B cell (primary cell): Measurements from ENCODE around the gene WIF1. TPM values are rescaled to one million over a fixed set of nuclear protein-coding genes. Genes with fewer than 3 reads are reported as not detected.

Experiments
- ATAC-seq: fragments of 200-7000 bp; cut with Tn5 transposase; one replicate; pipeline ENCODE4 v1.10.0; 2021; ENCODE audit warnings: low read depth, mild to moderate bottlenecking, moderate number of reproducible peaks, moderate library complexity
- CTCF ChIA-PET: fragments of 350-600 bp; sonication (Branson Sonifier 250); formaldehyde crosslinking; loops from one replicate; lab custom pipeline; 2021; ENCODE audit warnings: antibody characterized with exemption, inconsistent platforms; lab: Charles Lee
- POLR2A ChIA-PET: fragments of 350-600 bp; sonication (Branson Sonifier 250); formaldehyde crosslinking; loops from one replicate; lab custom pipeline; 2021; ENCODE audit warnings: antibody characterized with exemption; lab: Charles Lee
- DNase-seq: peaks from one replicate; pipeline ENCODE4 v3.0.0; 2013
- H2AFZ ChIP-seq: 2 replicates; pipeline ENCODE4 v1.6.1; 2012; ENCODE audit warnings: mild to moderate bottlenecking, low read depth, low read length; ENCODE audit not compliant: insufficient read depth, poor library complexity, severe bottlenecking
- H3K27ac ChIP-seq, 2 donors: 1 replicate in 1 of 2; 2 replicates in 1 of 2; pipeline ENCODE4 v1.5.1; 2012 to 2013; ENCODE audit warnings: low read length in 2 of 2, mild to moderate bottlenecking in 2 of 2, moderate library complexity in 1 of 2
- H3K27me3 ChIP-seq, 4 experiments: fragments of 200-600 bp in 1 of 4; sonication (generic) in 1 of 4; replicated peaks in 1 of 4; 1 replicate in 2 of 4; 2 replicates in 2 of 4; pipeline versions ENCODE4 v1.6.1 to v1.7.0; 2013 to 2016; ENCODE audit warnings: low read length in 3 of 4, mild to moderate bottlenecking in 2 of 4, mixed read lengths in 1 of 4, moderate library complexity in 1 of 4; ENCODE audit not compliant: insufficient read depth in 4 of 4, control insufficient read depth in 3 of 4; ENCODE audit errors: control extremely low read depth in 1 of 4
- H3K36me3 ChIP-seq, 2 experiments: replicated peaks in 1 of 2; 1 replicate in 1 of 2; 2 replicates in 1 of 2; pipeline versions ENCODE4 v1.6.1 to v1.7.1; 2013; ENCODE audit warnings: low read length in 1 of 2; ENCODE audit not compliant: insufficient read depth in 2 of 2, control insufficient read depth in 1 of 2; ENCODE audit errors: control extremely low read depth in 1 of 2, extremely low read depth in 1 of 2
- H3K4me1 ChIP-seq, 2 donors: fragments of 200-600 bp in 1 of 2; sonication (generic) in 1 of 2; 1 replicate in 1 of 2; 2 replicates in 1 of 2; pipeline versions ENCODE4 v1.5.1 to v1.6.1; 2013 to 2017; ENCODE audit warnings: low read length in 2 of 2; ENCODE audit not compliant: control insufficient read depth in 2 of 2, insufficient read depth in 2 of 2
- H3K4me2 ChIP-seq: replicated peaks from 2 replicates; pipeline ENCODE3; 2012; ENCODE audit warnings: mild to moderate bottlenecking, low read depth, low read length; ENCODE audit not compliant: poor library complexity, severe bottlenecking
- H3K4me3 ChIP-seq, 5 experiments: fragments of 200-600 bp in 1 of 5; sonication (generic) in 1 of 5; 1 replicate in 3 of 5; 2 replicates in 2 of 5; pipeline versions ENCODE4 v1.5.1 to v1.7.0; 2011 to 2016; ENCODE audit warnings: low read length in 4 of 5, mild to moderate bottlenecking in 4 of 5, low read depth in 2 of 5, control low read depth in 1 of 5, moderate library complexity in 1 of 5; ENCODE audit not compliant: insufficient read depth in 1 of 5; ENCODE audit errors: control extremely low read depth in 1 of 5, extremely low read depth in 1 of 5
- H3K79me2 ChIP-seq: fragments of 200-600 bp; sonication (generic); one replicate; pipeline ENCODE4 v1.6.0; 2016; ENCODE audit warnings: low read length; ENCODE audit not compliant: control insufficient read depth, insufficient read depth
- H3K9ac ChIP-seq: fragments of 200-600 bp; sonication (generic); 2 replicates; pipeline ENCODE4 v1.6.1; 2017; ENCODE audit warnings: mild to moderate bottlenecking, low read length, moderate library complexity
- H3K9me3 ChIP-seq, 3 donors: one replicate each; pipeline versions ENCODE4 v1.6.1 to v1.7.1; 2013; ENCODE audit warnings: low read length in 2 of 3; ENCODE audit not compliant: control insufficient read depth in 2 of 3, insufficient read depth in 1 of 3; ENCODE audit errors: control extremely low read depth in 1 of 3
- H4K20me1 ChIP-seq: 2 replicates; pipeline ENCODE4 v1.6.0; 2012; ENCODE audit warnings: mild to moderate bottlenecking, low read length; ENCODE audit not compliant: insufficient read depth, control insufficient read depth, poor library complexity, severe bottlenecking
- H3K27ac Mint-ChIP-seq: one replicate; pipeline ENCODE4 v1.8.0; 2021; ENCODE audit warnings: mixed read lengths
- H3K27me3 Mint-ChIP-seq: one replicate; pipeline ENCODE4 v1.8.0; 2021; ENCODE audit warnings: mixed read lengths
- H3K4me1 Mint-ChIP-seq: one replicate; pipeline ENCODE4 v1.8.0; 2021; ENCODE audit warnings: mixed read lengths
- H3K4me3 Mint-ChIP-seq: one replicate; pipeline ENCODE4 v1.8.0; 2021; ENCODE audit warnings: mixed read lengths
- H3K9me3 Mint-ChIP-seq: one replicate; pipeline ENCODE4 v1.8.0; 2022; ENCODE audit warnings: mixed read lengths; ENCODE audit not compliant: insufficient read depth
- CTCF ChIP-seq: fragments of 200-600 bp; IDR thresholded peaks from one replicate; pipeline ENCODE4 v1.8.0; 2022; ENCODE audit warnings: antibody characterized with exemption, mild to moderate bottlenecking
- EZH2 ChIP-seq: IDR thresholded peaks from 2 replicates; pipeline ENCODE4 v1.6.1; 2012; ENCODE audit warnings: borderline replicate concordance, low read depth, mild to moderate bottlenecking, moderate library complexity, low read length; ENCODE audit not compliant: insufficient read depth, poor library complexity, severe bottlenecking
- WGBS: methylation state at CpG from one replicate; pipeline ENCODE4 v1.1.5; 2013; ENCODE audit warnings: missing lambda C conversion rate; ENCODE audit not compliant: insufficient coverage; 5-methylcytosine and 5-hydroxymethylcytosine counted together
- intact Hi-C: fragments of 100-400 bp; cut with micrococcal nuclease; formaldehyde crosslinking; loops from one replicate; pipeline ENCODE4 v1.10.0; 2022
- polyA plus RNA-seq: library from polyadenylated mRNA; depleted of rRNA; stranded (reverse); fragments of >200 nt; gene quantifications from 2 replicates; pipeline ENCODE4 v1.2.3, GENCODE V29; 2012
- total RNA-seq, 2 donors: library from RNA; stranded (reverse); fragments of 120-200 nt in 1 of 2; gene quantifications; 1 replicate in 1 of 2; 2 replicates in 1 of 2; pipeline versions ENCODE4 v1.2.3 to v1.2.4, GENCODE V29; 2013 to 2022

WIF1 gene
- total and polyA plus RNA-seq, 2 donors (not counting 1 experiment from before 2014, with no cell fraction given): not detected

GRCh38 chr12:65155784-65156183 lies 34.7 kb upstream of the WIF1 start:
- Histone ChIP-seq H3K36me3 (no peaks in the 10 kb centered on the region), H3K4me2 (peak overlapping the region; percentile 56), H3K4me1 (peaks cover 11 to 16% of the 10 kb centered on the region in 2 donors), H3K27me3 (peaks cover 0 to under 1% (median 0%) of the 10 kb centered on the region in 4 experiments), H3K4me3 (no peak overlapping the region), H3K79me2 (no peaks in the 10 kb centered on the region), H2AFZ (peak overlapping the region; percentile 35), H4K20me1 (no peaks in the 10 kb centered on the region), H3K9me3 (no peaks in the 10 kb centered on the region), H3K9ac (no peak overlapping the region), H3K27ac (peak overlapping the region; percentile 4 to 53)
- TF ChIP-seq CTCF (no peak), EZH2 (no peak)
- H3K4me1 Mint-ChIP-seq: peaks cover 14% of the 10 kb centered on the region
- no peak overlapping the region for H3K4me3 Mint-ChIP-seq
- DNase-seq (no peak), ATAC-seq (no peak)
- CTCF ChIA-PET: interaction anchor here (2.1 kb wide), 1 partner anchor 13 kb away, joined by 10 read pairs; the partner anchor contains the start of gene LEMD3
- POLR2A ChIA-PET: no interaction called here
- no peaks in the 10 kb centered on the region for H3K9me3 Mint-ChIP-seq
- no peak overlapping the region for H3K27ac Mint-ChIP-seq
- intact Hi-C loops: loop anchor here (2.0 kb wide), 1 partner anchor 15 kb away; no protein-coding TSS in a partner anchor
- whole genome bisulfite sequencing: 0% methylated on average over 1 of the region's 3 CpGs
- H3K27me3 Mint-ChIP-seq: peaks cover 12% of the 10 kb centered on the region

GRCh38 chr12:65152596-65152995 lies 31.5 kb upstream of the WIF1 start:
- no peak for TF ChIP-seq CTCF
- no peak for TF ChIP-seq EZH2
- no CpG with 5 or more reads among the region's 1 CpG for WGBS
- Histone ChIP-seq H3K27ac (no peak overlapping the region), H3K27me3 (peaks cover 0 to 12% (median 2%) of the 10 kb centered on the region in 4 experiments), H3K36me3 (no peaks in the 10 kb centered on the region), H4K20me1 (no peaks in the 10 kb centered on the region), H3K9me3 (no peaks in the 10 kb centered on the region), H3K4me1 (peaks cover 11 to 16% of the 10 kb centered on the region in 2 donors), H3K4me2 (no peak overlapping the region), H3K79me2 (no peaks in the 10 kb centered on the region), H3K4me3 (no peak overlapping the region), H2AFZ (no peak overlapping the region), H3K9ac (no peak overlapping the region)
- CTCF ChIA-PET: interaction anchor here (0.6 kb wide), 1 partner anchor 115 kb away, joined by 3 read pairs; no protein-coding TSS in a partner anchor
- intact Hi-C loops: no loop called here
- DNase-seq (no peak), ATAC-seq (no peak)
- no peak overlapping the region for H3K4me3 Mint-ChIP-seq
- no peaks in the 10 kb centered on the region for H3K9me3 Mint-ChIP-seq
- POLR2A ChIA-PET: no interaction called here
- peaks cover 14% of the 10 kb centered on the region for H3K4me1 Mint-ChIP-seq
- peaks cover 11% of the 10 kb centered on the region for H3K27me3 Mint-ChIP-seq
- no peak overlapping the region for H3K27ac Mint-ChIP-seq
